NCI-H774 (cell line): ENCODE measurements around the gene CPEB2.
"Not testable (repeated sequence)": the region's sequence is repeated elsewhere in the genome, so short reads cannot be mapped to it uniquely, and the experiment has no call there.

ENCODE experiments used
- DNase-seq: peaks from one replicate; lab custom pipeline; 2025; lab: John Stamatoyannopoulos, UW

The CPEB2 gene

DNA sequence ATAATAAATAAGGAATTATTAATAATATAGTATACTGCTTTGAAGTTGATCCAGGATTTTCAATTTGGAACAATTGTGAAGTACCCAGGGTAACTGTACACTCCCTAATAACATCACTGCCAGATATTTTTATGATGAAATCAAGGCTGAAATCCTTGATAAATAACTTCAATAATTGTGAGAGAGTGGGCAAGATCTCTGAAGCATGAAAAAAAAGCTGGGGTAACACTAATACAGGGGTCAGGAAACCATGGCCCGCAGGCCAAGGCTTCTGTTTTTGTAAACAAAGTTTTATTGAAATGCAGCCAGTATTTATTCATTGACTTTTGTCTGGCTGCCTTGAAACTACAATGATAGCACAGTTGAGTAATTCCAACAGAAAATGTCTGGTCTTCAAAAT lies 41.6 kb downstream of the CPEB2 start:
- no peak for DNase-seq

DNA sequence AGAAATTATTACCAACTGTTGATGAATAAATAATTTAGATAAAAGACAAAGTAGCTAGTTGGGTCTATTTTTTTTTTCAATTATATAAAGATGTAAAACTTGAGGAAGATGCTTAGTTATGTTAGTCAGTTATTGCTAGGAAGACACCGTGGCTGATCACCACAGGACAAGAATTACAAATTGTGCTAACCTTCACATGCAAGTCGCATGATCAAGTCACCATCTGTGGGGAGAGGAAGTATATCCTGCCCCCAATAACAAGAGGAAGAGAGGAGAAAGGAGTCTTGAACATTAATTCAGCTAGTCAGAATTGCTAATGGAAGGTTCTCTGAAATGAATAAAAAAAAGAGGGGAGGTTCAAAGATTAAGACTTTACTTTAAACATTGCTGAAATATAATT lies 52.3 kb downstream of the CPEB2 start:
- no peak for DNase-seq

DNA sequence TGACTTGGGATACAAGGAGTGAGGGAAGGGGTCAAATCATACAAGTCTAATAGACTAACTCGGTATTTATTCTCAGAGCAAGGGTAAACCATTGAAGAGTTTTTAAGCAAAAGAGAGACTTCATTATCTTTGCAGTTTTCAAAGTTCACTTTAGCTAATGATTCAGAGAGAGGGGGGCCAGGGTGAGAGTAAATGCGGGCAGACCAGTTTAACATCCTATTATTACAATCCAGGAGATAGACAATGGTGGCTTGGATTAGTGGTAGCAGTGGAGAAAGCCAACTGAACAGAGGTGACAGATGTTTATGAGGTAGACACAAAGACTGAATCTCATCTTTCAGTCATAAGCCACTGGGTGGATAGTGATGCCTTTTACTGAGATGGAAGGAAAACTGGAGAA lies 57.9 kb downstream of the CPEB2 start:
- no peak for DNase-seq

DNA sequence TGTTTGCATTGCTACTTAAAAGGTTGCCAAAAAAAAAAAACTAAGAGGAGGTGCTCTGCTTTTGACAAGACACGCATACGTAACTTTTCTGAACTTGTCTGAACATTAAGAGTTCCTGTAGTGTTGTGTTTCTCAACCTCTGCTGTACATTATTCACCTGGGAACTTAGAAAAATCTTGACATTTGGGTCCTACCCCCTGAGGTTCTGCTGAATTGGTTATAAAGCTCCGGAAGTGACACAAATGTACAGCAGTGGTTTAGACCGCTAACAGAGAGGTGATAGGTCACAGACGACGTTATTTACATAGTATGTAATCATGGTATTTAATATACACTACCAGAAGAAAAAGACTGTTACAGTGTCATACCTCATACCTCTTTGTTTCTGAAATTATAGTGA lies 61.1 kb downstream of the CPEB2 start:
- DNase-seq = no peak

DNA sequence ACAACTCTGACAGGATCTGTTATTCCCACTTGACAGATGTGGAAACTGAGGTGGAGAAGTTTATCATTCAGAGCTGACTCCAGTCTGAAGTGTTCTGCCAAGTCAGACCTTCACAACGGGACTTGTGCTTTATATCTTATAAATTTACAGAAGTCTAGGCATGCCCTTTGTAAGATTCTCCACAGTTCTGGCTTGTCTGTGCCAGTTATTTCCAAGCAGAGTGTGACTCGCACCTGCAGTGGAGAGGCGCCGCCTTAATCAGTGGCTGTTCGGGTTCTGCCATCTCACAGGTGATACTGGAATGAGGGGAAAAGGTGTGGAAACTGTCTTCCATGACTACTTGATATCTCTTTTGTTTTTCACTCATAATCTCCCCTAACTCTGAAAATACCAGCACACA lies 63.2 kb downstream of the CPEB2 start:
- DNase-seq = no peak

DNA sequence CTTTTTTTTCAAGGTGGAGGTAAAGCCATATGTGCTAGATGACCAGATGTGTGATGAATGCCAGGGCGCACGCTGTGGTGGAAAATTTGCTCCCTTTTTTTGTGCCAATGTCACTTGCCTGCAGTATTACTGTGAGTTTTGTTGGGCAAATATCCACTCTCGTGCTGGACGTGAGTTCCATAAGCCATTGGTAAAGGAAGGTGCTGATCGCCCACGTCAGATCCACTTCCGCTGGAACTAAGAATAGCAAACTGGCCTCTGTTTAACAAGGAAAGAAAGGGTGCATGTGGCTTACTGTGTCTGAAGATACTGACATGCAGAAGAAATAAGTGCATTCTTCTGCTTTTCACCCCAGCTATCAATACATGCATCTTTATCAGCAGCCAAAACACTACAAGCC lies 63.9 kb downstream of the CPEB2 start:
- no peak for DNase-seq

DNA sequence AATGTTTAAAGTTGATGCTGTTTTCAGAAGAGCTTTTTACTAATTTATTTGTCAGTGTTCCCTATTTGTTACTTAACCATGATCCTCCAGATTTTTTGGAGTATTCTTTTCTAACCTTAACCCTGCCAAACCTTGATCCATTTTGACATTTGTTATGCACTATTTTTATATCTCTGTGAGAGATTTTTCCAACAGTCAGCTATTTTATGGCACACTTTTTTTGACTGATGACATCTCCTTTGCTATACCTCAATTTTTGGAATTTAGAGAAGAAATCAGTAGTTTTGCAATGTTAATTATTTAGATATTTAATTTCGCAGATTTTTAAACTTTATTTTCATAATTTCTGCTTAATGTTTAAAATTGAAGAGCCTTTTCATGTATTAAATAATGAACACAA lies 66.0 kb downstream of the CPEB2 start:
- DNase-seq = no peak

DNA sequence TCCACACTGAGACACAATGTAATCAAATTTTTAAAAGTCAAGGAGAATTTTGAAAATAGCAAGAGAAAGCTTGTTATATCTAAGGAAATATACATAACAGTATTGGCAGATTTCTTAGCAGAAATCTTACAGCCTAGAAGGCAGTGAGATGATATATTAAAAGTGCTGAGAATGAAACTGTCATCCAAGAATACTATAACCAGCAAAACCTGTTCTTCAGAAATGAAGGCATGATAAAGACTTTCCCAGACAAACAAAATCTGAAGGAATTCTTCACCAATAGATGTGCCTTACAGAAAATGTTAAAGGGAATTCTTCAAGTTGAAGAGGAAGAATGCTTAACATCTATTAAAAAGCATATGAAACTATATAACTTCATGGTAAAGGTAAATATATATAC lies 73.6 kb downstream of the CPEB2 start:
- DNase-seq = no peak

DNA sequence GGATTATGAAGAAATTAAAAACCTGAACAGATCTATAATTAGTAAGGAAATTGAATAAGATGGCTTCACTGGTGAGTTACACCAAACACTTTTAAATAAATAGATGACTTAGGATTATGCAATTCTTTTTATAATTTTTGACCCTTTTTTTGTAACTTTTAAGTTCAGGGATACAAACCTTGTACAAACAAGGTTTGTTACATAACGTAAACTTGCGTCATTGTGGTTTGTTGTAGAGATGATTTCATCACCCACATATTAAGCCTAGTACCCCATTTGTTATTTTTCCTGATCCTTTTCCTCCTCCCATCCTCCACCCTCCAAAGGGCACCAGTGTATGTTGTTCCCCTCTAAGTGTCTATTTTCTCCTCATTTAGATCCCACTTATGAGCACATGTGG lies 75.7 kb downstream of the CPEB2 start:
- DNase-seq = no peak

DNA sequence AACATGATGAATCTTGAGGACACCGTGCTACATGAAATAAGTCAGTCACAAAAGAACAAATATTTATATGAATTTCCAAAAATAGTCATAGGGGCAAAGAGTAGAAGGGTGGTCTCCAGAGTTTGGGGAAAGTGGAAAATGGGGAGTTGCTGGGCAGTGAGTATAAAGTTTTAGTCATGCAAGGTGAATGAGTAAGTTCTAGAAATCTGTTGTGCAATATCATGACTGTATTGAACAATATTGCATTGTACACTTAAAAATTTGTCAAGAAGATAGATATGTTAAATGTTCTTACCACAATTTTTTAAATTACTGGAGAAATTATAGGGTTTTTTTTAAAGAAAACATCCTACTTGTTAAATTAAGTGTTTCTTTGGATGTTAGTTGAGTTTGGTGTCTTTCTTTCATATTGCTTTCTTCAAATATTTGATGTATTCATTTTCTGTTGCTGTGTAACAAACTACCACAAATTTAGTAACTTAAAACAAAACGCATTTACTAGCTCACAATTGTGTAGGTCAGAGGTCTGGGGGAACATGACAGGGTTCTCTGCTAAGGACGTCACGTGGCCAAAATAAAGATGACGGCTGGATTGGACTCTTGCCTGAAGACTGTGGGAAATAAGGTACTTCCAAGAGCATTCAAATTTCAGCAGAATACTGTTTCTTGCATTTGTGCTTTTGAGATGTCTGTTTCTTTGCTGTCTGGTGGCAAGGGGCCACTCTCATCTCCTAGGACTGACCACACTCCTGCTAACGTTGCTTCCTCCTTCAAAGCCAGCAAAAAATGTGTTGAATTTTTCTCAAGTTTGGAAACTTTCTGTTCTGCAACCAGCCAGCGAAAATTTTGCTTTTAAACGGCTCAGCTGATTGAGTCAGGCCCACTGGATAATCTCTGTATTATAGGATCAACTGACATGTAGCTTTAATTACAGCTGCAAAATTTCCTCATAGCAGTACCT lies 76.7 kb downstream of the CPEB2 start:
- DNase-seq = no peak

DNA sequence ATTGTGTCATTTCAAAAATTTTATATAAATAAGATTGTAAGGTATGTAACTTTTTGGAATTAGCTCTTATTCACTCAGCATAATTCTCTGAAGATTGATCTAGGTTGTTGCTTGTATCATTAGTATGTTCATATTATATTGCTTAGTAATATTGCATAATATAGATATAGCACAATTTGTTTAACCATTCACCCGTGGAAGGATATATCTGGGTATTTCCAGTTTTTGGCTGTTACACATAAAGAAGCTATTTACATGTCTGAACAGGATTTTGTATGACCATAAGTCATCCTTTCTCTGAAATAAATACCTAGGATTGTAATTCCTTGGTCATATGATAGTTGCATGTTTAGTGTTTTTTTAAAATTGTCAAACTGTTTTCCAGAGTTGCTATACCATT lies 82.5 kb downstream of the CPEB2 start:
- no peak for DNase-seq

DNA sequence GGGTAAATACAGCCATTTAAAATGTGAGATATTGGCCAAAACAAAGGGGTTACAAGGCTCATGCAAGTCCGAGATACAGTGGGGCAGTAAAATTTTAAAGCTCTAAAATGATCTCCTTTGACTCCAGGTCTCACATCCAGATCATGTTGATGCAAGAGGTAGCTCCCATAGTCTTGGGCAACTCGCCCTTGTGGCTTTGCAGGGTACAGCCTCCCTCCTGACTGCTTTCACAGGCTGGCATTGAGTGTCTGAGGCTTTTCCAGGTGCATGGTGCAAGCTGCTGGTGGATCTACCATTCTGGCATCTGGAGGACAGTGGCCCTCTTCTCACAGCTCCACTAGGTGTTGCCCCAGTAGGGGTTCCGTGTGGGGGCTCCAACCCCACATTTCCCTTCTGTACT lies 83.5 kb downstream of the CPEB2 start:
- DNase-seq = not testable (repeated sequence)

DNA sequence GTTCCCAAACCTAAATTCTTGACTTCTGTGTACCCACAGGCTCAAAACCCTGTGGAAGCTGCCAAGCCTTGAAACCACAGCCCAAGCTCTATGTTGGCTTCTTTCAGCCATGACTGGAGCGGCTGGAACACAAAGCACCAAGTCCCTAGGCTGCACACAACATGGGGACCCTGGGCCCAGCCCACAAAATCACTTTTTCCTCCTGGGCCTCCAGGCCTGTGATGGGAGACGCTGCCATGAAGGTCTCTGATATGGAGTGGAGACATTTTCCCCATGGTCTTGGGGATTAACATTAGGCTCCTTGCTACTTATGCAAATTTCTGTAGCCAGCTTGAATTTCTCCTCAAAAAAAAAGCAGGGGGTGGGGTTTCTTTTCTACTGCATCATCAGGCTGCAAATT lies 84.0 kb downstream of the CPEB2 start:
- not testable (repeated sequence) for DNase-seq

DNA sequence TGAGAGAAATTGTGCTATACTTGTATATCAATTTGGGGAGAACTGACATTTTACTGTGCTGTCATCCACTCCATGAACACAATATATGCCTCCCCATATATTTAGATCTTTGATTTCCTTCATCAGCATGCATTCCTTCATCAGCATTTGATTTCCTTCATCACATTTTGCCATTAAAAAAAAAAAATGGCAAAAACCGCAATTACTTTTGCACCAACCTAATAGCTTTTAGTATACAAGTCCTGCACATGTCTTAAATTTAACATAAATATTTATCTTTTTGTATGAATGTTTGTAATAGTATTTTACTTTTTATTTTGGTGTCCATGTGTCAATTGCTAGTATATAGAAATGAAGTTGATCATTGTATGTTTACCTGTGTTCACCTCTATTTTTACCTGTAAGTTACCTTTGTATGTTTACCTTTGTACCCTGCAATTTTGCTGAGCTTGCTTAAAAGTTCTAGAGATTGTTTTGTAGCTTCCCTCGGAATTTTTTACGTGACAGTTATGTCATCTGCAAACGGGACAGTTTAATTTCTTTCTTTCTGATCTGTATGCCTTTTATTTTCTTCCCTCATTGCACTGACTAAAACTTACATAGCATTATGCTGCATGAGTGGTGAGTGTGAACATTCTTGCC lies 86.2 kb downstream of the CPEB2 start:
- DNase-seq = no peak

DNA sequence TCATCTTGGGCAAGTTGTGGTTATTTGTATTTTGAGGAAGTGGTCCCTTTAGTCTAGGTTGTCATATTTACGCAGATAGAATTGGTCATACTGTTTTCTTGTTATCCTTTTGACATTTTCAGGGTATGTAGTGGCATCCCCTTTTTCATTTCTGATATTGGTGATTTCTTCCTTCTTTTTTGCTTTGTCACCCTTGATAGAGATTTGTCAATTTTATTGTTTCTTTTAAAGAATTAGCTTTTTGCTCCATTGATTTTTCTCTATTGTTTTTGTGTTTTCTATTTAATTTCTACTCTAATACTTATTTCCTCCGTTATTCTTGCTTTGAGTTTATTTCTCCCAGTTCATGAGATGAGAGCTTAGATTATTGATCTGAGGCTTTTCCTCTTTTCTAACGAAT lies 87.7 kb downstream of the CPEB2 start:
- DNase-seq = no peak

DNA sequence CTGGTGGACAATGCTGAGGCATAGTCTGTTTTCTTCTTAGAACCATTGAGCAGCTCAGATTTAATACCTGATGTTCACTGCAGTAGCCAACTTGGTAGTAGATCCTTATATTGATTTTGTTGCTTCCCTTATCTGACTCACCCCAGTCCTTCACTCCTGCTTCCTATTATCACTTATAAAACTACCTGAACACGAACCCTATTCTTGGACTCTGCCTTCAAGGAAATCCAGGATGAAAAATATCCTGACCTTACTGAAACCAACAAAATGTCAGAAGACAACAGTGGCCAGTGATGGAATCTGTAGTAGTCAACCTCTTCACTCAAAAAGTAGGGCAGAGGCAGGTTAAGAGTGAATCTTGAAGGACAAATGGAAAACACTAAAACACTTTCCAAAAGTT lies 98.1 kb downstream of the CPEB2 start:
- no peak for DNase-seq

DNA sequence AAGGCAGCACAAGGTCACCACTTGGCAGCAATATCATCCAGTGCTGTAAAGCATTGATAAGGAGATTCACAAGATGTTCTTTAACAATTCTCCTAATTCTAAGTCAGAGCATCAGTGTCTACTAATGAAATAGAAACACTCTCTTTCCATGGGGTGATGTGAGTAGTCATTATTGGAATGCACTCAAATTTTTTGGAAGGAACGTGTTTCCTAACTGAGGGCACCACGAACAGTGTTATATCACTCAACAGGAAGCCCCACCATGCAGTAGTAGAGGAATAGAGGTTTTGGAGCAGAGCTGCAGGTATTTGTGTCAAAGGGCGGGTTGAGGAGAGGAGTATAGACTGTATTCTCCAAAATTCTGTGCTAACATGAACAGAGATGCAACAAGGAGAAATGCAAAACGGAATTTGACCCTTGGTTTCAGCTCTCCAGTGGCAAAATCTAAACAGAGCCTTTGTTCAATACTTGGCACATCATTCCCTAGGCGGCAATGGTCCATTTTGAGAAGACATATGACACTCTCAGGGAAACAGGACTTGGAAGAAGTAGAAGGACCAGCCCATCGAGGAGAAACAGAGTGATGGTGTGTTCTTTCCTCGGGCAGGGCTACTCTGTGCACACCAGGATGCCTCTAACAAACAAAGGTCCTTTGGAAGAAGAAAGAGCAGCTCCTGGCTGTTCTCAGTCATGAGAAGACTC lies 98.9 kb downstream of the CPEB2 start:
- DNase-seq = no peak

DNA sequence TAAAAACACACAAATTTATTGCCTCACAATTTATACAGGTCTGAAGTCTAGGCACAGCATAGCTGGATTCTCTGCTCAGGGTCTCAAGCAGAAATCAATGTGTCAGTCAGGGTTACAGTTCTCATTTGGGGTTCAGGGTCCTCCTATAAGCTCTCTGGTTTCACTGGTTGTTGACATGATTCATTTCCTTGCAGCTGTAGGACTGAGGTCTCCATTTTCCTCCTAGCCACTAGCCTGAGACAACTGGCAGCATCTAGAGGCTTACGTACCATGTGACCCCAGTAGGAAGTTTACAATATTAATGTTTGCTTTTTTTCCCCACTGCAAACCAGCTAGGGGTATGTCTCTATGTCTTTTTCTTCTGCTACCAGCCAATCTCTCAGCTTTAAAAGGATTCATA lies 102.5 kb downstream of the CPEB2 start:
- no peak for DNase-seq

DNA sequence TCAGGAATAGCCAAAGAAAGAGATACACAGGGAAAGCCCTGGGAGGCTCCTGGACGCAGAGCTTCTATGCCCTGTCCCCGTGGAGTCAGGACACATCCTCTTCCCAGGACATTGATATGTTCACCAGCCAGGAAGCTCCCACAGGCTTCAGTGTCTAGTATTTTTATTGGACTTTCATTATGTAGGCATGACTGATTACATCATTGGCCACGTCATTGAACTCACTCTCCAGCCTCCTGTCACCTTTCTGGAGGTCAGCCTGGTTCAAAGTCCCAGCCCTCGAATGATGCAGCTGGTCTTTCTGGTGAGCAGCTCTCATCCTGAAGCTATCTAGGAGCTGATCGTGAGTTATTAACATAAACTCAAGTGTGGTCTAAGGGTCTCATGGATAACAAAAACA lies 104.1 kb downstream of the CPEB2 start:
- no peak for DNase-seq

DNA sequence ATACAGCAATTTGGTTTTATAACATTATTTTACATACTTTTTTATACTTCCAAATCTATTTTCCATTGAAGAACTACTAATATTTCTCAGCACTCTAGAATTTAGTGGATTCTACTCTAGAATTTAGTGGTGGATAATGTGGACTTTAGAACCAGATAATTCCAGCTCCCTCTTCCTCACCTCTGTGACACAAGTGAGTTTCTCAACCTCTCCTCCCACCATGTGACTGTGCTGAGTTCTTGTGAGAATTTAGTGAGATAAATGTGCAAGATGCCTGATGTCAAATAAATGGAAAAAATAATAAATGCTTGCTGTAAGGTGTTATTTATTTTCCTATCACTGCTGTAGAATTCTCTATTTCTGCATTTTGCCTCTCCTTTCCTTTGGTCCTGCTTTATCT lies 107.3 kb downstream of the CPEB2 start:
- DNase-seq = no peak

DNA sequence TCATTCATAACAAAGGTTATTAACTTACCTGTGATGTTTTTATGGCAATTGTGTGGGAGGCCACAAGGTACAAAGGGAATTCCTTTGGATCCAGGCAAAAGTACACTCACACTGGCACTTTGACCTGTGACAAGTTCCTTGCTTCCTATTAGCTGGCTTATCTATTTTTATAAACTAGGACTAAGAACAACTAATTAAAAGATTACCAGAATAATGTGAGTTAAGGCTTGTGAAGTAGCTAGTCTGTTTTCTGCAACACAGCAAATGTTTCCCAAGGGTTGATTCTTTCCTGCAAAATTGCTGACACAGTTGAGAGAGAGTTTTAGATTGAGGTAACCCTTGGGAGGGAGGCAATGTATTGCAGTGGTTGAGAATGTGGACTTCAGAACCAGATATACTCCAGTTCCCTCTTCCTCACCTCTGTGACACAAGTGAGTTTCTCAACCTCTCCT lies 107.9 kb downstream of the CPEB2 start:
- no peak for DNase-seq

DNA sequence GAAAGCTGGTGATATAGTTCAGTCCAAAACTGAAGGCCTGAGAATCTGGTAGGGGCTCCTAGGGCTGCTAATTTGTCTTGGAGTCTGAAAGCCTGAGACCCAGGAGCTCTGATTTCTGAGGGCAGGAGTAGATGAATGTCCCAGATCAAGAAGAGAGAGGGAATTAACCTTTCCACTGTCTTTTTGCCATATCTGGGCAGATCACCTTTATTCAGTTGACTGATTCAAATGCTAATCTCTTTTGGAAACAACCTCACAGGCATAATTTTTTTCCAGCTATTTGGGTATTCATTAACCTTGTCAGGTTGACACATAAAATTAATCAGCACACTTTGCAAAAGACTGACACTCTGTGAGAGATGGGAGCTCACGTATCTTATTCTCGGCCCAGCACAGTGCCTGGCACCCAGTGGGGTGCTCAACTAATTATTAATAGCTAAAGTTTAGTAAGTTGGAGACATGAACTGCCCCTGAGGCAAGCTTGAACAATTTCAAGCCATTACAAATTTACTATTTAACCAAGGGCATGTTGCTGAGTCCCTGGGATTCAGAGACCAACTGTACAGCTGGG lies 114.3 kb downstream of the CPEB2 start:
- DNase-seq = no peak
